AG09319 (cell line): ENCODE data around the gene TMEM45A.

Source experiments
- DNase-seq: peaks from one replicate; pipeline ENCODE4 v3.0.0-alpha.2; 2010; ENCODE audit warnings: low read depth; ENCODE audit errors: extremely low read depth
- CTCF ChIP-seq: IDR thresholded peaks from 2 replicates; pipeline ENCODE4 v1.5.1; 2011; ENCODE audit warnings: low read depth, mild to moderate bottlenecking, inconsistent platforms, low read length, moderate library complexity

The TMEM45A gene

DNA sequence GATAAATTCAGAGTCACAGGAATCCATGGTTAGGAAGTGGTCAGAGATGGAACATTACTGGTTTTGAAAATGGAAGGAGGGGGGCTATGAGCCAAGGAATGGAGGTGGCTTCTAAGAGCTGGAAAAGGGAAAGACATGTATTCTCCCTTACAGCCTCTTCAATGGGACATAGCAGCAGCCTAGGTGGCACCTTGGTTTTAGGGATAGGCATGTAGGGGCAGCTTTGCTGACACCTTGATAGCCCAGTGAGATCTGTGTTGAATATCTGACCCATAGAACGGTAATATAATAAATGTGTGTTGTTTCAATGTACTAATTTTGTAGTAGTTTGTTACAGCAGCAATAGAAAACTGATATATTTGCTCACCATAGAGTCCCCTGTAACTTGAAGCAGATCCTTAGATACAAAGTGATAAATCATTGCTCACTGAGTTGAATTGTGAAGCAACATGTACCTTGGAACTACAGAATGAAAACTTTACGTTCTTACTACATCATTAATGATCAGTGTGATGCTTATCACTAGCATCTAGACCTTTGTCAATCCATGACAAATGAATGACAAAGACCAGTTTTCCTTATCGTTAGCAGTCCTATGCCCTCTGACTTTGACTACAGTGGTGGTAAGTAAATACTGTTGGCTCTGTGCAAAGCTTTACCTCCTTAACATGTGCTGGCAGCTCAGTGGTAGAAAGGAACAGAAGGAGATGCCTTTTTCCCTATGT is 53.8 kb downstream of the TMEM45A start:
- no peak for TF ChIP-seq CTCF

GRCh38 chr3:100548053-100548452 is 55.6 kb downstream of the TMEM45A start:
- TF ChIP-seq CTCF, result no peak
- DNase-seq, result no peak

More for the DNA sequence above, 53.8 kb downstream of the TMEM45A start:
- no peak for DNase-seq

GRCh38 chr3:100553618-100554372 is 61.4 kb downstream of the TMEM45A start:
- DNase-seq, result no peak
- TF ChIP-seq CTCF, result no peak

DNA sequence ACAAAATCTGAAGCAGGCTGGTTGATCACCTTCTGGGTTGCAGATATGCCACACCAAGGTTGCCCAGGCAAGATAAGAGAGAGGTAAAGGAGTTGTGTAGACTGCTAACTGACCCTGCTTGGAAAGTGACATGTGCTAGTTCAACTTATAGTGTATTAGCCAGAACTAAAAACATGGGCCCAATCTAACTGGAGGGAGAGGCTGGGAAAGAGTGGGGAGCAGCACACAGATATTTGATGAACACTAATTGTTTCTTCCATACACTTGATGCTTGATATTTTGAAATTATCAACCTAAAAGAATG is 61.9 kb downstream of the TMEM45A start:
- TF ChIP-seq CTCF, result no peak
- no peak for DNase-seq

GRCh38 chr3:100556673-100557310 is 64.4 kb downstream of the TMEM45A start:
- TF ChIP-seq CTCF, result no peak
- no peak for DNase-seq

GRCh38 chr3:100558233-100558632 is 65.8 kb downstream of the TMEM45A start:
- DNase-seq, result no peak
- no peak for TF ChIP-seq CTCF

GRCh38 chr3:100560426-100560825 is 68.0 kb downstream of the TMEM45A start:
- no peak for DNase-seq
- no peak for TF ChIP-seq CTCF
